Adrenal gland (tissue), 12 donors: ENCODE data around the gene SLC39A1. TPM values are rescaled to one million over a fixed set of nuclear protein-coding genes. Genes with fewer than 3 reads are reported as not detected.

ENCODE experiments used
- DNase-seq, 7 donors: peaks; one replicate each; pipeline ENCODE4 v3.0.0-alpha.2; 2019 to 2020
- H3K27ac ChIP-seq, 5 donors: fragments of 200-600 bp; sonication (generic) in 4 of 5; 1 replicate in 3 of 5; 2 replicates in 2 of 5; pipeline versions ENCODE4 v1.5.1 to v1.8.0; 2016 to 2020; ENCODE audit warnings: mild to moderate bottlenecking in 1 of 5
- H3K27me3 ChIP-seq: fragments of 200-600 bp; 2 replicates; pipeline ENCODE4 v1.8.0; 2021
- H3K36me3 ChIP-seq, 2 donors: fragments of 200-600 bp; replicated peaks in 1 of 2; 1 replicate in 1 of 2; 2 replicates in 1 of 2; pipeline versions ENCODE4 v1.5.1 to v1.8.0; 2018 to 2022
- H3K4me1 ChIP-seq, 2 donors: fragments of 200-600 bp; replicated peaks in 1 of 2; 1 replicate in 1 of 2; 2 replicates in 1 of 2; pipeline versions ENCODE4 v1.5.1 to v1.8.0; 2018 to 2021
- H3K4me3 ChIP-seq, 4 donors: fragments of 200-600 bp; sonication (generic) in 3 of 4; one replicate each; pipeline ENCODE4 v1.5.1; 2016 to 2018
- H3K9me3 ChIP-seq, 3 donors: fragments of 200-600 bp; sonication (generic) in 1 of 3; replicated peaks in 1 of 3; 1 replicate in 2 of 3; 2 replicates in 1 of 3; pipeline versions ENCODE4 v1.5.1 to v1.8.0; 2016 to 2021
- POLR2A ChIP-seq, 2 donors: fragments of 450-650 bp; IDR thresholded peaks; one replicate each; pipeline ENCODE4 v1.6.1; 2017; ENCODE audit warnings: antibody characterized with exemption in 2 of 2, mild to moderate bottlenecking in 2 of 2, moderate library complexity in 1 of 2
- WGBS, 4 donors: extraction: QIAGEN DNeasy Blood & Tissue Kit in 2 of 4; methylation state at CpG; one replicate each; pipeline versions ENCODE4 v1.1.5 to v1.1.7; 2013 to 2017; 5-methylcytosine and 5-hydroxymethylcytosine counted together
- intact Hi-C, 2 donors: fragments of 100-400 bp; cut with DNase I; formaldehyde crosslinking; loops; one replicate each; pipeline versions ENCODE4 v1.14.1 to v1.15.0; 2022 to 2023
- polyA plus RNA-seq, 3 donors: library from polyadenylated mRNA; stranded (reverse); fragments of 200-250 nt in 2 of 3; fragments of 350-450 nt in 1 of 3; fragmentation: Illumina TruSeq in 1 of 3; extraction: RNeasy Lipid Tissue Mini Kit (QIAGEN cat#74804) in 1 of 3; gene quantifications; one replicate each; pipeline ENCODE4 v1.2.3, GENCODE V29; 2013 to 2014
- total RNA-seq, 9 donors: library from RNA; depleted of rRNA in 4 of 9; stranded (reverse); fragments of >200 nt in 4 of 9; fragments of 120-200 nt in 1 of 9; fragmentation: NEBNext Ultra II Directional in 1 of 9; extraction: Animal tissue kit (Norgen Biotek cat#: 25700) in 1 of 9; gene quantifications; one replicate each; pipeline versions ENCODE4 v1.1.0 to v1.2.4, GENCODE V29; 2013 to 2023
- TF ChIP-seq, protein P1 (sequence below), 6 experiments: fragments of 450-650 bp in 4 of 6; fragments of 200-600 bp in 2 of 6; sonication (generic) in 1 of 6; IDR thresholded peaks; 1 replicate in 5 of 6; 2 replicates in 1 of 6; pipeline versions ENCODE4 v1.5.1 to v1.8.0; 2016 to 2021; ENCODE audit warnings: antibody characterized with exemption in 6 of 6, mild to moderate bottlenecking in 2 of 6, moderate library complexity in 1 of 6
- donor health status: healthy with polysubstance abuse.
- donor health status: Bipolar disorder and iron deficiency.
- donor health status: DM: yes; HTN: yes; CAD: no.
- donor health status: DM: no; HTN: no; CAD: no.
- donor health status: DM: no; HTN: no; CAD: no.
- donor health status: DM: yes; HTN: yes; CAD: no.

The SLC39A1 gene
- total and polyA plus RNA-seq, 12 donors = 29.1 to 173 (median 112) TPM

DNA sequence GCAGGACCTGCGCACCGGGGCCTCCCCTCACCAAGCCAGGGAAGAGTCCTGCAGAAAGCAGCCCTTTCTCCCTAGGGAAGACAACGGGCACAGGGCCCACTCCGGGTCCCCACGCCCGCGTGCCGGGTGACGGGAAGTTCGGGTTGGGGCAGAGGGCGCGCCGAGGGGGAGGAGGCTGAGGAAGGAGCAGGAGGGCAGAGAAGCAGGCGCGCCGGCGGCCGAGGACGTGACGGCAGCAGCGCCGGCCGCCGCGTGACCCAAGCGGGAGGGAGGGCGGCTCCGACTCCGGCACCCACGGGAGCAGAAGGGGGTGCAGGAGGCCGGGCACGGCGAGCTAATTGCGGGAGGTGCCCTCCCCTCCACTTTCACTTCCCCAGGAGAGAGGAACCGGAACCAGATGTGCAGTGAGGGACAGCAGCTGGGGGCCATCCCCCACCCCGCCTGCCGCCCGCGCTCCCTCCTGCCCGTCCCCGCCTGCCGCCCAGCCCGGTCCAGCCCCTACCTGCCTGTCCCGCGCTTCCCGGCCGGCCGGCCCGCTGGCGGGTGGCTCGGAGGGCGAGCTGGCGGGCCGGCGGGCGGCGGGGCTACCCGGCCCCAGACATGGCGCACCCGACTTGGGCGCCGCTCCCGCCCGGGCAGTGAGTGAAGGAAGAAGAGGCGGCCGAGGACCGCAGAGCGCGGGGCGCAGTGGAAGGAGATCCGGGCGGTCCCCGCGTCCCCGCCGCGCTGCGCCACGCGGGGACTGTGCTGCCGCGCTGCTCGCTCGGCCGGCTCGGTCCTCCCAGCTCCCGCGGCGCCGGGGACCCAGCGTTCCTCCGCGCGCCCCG lies 17.3 kb downstream of the SLC39A1 start:
- 0 to 1% (median 1%) methylated on average over 14 to 92 of the region's 95 CpGs for WGBS, 4 donors
- peaks cover 0 to 7% of the 10 kb centered on the region in 2 donors for H3K4me1 ChIP-seq
- H3K4me3 ChIP-seq = peak overlapping the region in 3 of 4 donors; percentile 46 to 98 (median 75)
- H3K9me3 ChIP-seq = no peaks in the 10 kb centered on the region
- peaks cover 0 to 52% of the 10 kb centered on the region in 2 donors for H3K36me3 ChIP-seq
- intact Hi-C loops = loop anchor here (10.0 kb wide), 1 partner anchor 151 kb away; no protein-coding TSS in a partner anchor
- H3K27ac ChIP-seq = peak overlapping the region; percentile 82 to 100 (median 94)
- no peaks in the 10 kb centered on the region for H3K27me3 ChIP-seq
- TF ChIP-seq, protein P1, sequence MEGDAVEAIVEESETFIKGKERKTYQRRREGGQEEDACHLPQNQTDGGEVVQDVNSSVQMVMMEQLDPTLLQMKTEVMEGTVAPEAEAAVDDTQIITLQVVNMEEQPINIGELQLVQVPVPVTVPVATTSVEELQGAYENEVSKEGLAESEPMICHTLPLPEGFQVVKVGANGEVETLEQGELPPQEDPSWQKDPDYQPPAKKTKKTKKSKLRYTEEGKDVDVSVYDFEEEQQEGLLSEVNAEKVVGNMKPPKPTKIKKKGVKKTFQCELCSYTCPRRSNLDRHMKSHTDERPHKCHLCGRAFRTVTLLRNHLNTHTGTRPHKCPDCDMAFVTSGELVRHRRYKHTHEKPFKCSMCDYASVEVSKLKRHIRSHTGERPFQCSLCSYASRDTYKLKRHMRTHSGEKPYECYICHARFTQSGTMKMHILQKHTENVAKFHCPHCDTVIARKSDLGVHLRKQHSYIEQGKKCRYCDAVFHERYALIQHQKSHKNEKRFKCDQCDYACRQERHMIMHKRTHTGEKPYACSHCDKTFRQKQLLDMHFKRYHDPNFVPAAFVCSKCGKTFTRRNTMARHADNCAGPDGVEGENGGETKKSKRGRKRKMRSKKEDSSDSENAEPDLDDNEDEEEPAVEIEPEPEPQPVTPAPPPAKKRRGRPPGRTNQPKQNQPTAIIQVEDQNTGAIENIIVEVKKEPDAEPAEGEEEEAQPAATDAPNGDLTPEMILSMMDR (IDR thresholded peaks at IDR 0.05) = no peak
- peak; percentile 11 to 68 for TF ChIP-seq POLR2A (IDR thresholded peaks at IDR 0.05)
- peak; percentile 85 to 92 (median 90) for DNase-seq

DNA sequence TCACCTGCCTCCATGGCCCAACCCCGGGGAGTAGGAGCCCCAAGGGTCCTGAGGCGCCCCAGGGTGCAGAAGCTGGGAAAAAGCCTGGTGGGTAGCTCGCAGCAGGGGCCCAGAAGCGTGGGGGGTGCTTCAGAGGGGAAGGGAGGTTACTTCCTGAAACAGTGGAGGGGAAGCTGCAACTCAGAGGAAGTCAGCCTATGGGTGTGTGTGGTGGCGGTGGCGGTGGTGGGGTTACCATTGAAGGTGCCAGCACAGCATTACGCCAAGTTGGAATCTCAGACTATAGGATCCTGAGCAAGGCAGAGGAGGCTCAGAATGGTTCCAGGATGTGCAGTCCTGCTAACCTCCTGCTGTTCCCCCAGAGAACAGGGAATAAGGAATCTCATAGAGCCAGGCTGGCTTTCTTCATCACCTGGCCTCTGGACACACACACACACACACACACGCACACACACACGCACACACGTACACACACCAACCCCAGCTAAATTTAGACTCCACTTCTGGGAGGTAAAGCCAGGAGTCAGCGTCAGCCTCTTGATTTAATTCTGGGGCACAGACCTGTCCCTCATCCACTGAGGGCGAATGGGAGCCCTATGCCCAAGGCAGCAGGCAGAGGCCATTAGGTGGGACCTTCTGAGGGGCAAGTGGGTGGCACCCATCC lies 18.1 kb downstream of the SLC39A1 start:
- H3K36me3 ChIP-seq = peaks cover 0 to 52% of the 10 kb centered on the region in 2 donors

GRCh38 chr1:153944827-153945117 lies 18.6 kb downstream of the SLC39A1 start:
- peak overlapping the region in 2 of 4 donors; percentile 8 to 98 for H3K4me3 ChIP-seq
- intact Hi-C loops = loop anchor here (10.0 kb wide), 1 partner anchor 150 kb away; no protein-coding TSS in a partner anchor
- TF ChIP-seq, protein P1 (IDR thresholded peaks at IDR 0.05) = no peak
- TF ChIP-seq POLR2A (IDR thresholded peaks at IDR 0.05) = no peak
- H3K9me3 ChIP-seq = no peaks in the 10 kb centered on the region
- H3K36me3 ChIP-seq = peaks cover 0 to 52% of the 10 kb centered on the region in 2 donors
- H3K27me3 ChIP-seq = no peaks in the 10 kb centered on the region
- H3K27ac ChIP-seq = peak overlapping the region; percentile 82 to 100 (median 94)
- 65 to 82% (median 71%) methylated on average over 3 of the region's 3 CpGs for WGBS, 4 donors
- H3K4me1 ChIP-seq = peaks cover 0 to 7% of the 10 kb centered on the region in 2 donors
- no peak for DNase-seq

More for the DNA sequence above, 18.1 kb downstream of the SLC39A1 start:
- Histone ChIP-seq H3K4me1 (peaks cover 0 to 7% of the 10 kb centered on the region in 2 donors), H3K27ac (peak overlapping the region; percentile 82 to 100 (median 94)), H3K9me3 (no peaks in the 10 kb centered on the region), H3K27me3 (no peaks in the 10 kb centered on the region), H3K4me3 (peak overlapping the region in 3 of 4 donors; percentile 42 to 98 (median 46))
- WGBS, 4 donors = 35 to 70% (median 46%) methylated on average over 7 to 12 of the region's 12 CpGs
- intact Hi-C loops = loop anchor here (10.0 kb wide), 1 partner anchor 150 kb away; no protein-coding TSS in a partner anchor
- no peak for TF ChIP-seq POLR2A (IDR thresholded peaks at IDR 0.05)
- TF ChIP-seq, protein P1 (IDR thresholded peaks at IDR 0.05) = no peak
- DNase-seq = peak; percentile 50 to 79 (median 65)
